GM23338 (cell line): ENCODE measurements around the gene TNPO3. TPM values are rescaled to one million over a fixed set of nuclear protein-coding genes. Genes with fewer than 3 reads are reported as not detected.

Experiments used
- ATAC-seq: fragments of 200-7000 bp; cut with Tn5 transposase; 3 replicates; pipeline ENCODE4 v1.9.1; 2020
- DNase-seq: peaks from one replicate; pipeline ENCODE4 v3.0.0-alpha.2; 2015; ENCODE audit warnings: low spot score
- H2AFZ ChIP-seq: fragments of 200-600 bp; sonication (generic); 2 replicates; pipeline ENCODE4 v1.8.0; 2016; ENCODE audit warnings: antibody characterized with exemption, mild to moderate bottlenecking, moderate library complexity
- H3F3A ChIP-seq: fragments of 200-600 bp; sonication (generic); replicated peaks from 2 replicates; pipeline ENCODE4 v1.8.0; 2017; ENCODE audit warnings: antibody characterized with exemption, mixed run types, low read depth
- H3K27ac ChIP-seq: fragments of 200-600 bp; sonication (generic); 2 replicates; pipeline ENCODE4 v1.6.1; 2016; ENCODE audit warnings: low read depth
- H3K27me3 ChIP-seq: fragments of 200-600 bp; sonication (generic); 2 replicates; pipeline ENCODE4 v1.8.0; 2016; ENCODE audit warnings: mild to moderate bottlenecking, mixed run types, moderate library complexity; ENCODE audit not compliant: insufficient read depth
- H3K36me3 ChIP-seq: fragments of 200-600 bp; sonication (generic); 2 replicates; pipeline ENCODE4 v1.8.0; 2016; ENCODE audit warnings: mild to moderate bottlenecking; ENCODE audit not compliant: insufficient read depth
- H3K4me1 ChIP-seq: fragments of 200-600 bp; sonication (generic); 2 replicates; pipeline ENCODE4 v1.8.0; 2016; ENCODE audit warnings: mild to moderate bottlenecking, moderate library complexity; ENCODE audit not compliant: insufficient read depth
- H3K4me2 ChIP-seq: fragments of 200-600 bp; sonication (generic); 2 replicates; pipeline ENCODE4 v1.7.1; 2017; ENCODE audit warnings: mixed run types
- H3K4me3 ChIP-seq: fragments of 200-600 bp; sonication (generic); 2 replicates; pipeline ENCODE4 v1.6.1; 2016; ENCODE audit warnings: mixed run types
- H3K79me2 ChIP-seq: fragments of 200-600 bp; sonication (generic); replicated peaks from 2 replicates; pipeline ENCODE4 v1.8.0; 2017; ENCODE audit warnings: mild to moderate bottlenecking; ENCODE audit not compliant: insufficient read depth
- H3K9me2 ChIP-seq: fragments of 200-600 bp; sonication (generic); 2 replicates; pipeline ENCODE4 v1.8.0; 2017; ENCODE audit not compliant: insufficient read depth
- H4K20me1 ChIP-seq: fragments of 200-600 bp; sonication (generic); replicated peaks from 2 replicates; pipeline ENCODE4 v1.8.0; 2017; ENCODE audit warnings: mild to moderate bottlenecking; ENCODE audit not compliant: insufficient read depth
- H3K27ac Mint-ChIP-seq: 2 replicates; pipeline ENCODE4 v1.8.0; 2020; ENCODE audit warnings: inconsistent platforms, mild to moderate bottlenecking, moderate library complexity, mixed read lengths
- H3K27me3 Mint-ChIP-seq: 3 replicates; pipeline ENCODE4 v1.8.0; 2022; ENCODE audit warnings: low read depth, mild to moderate bottlenecking, moderate library complexity, mixed read lengths, inconsistent platforms; ENCODE audit not compliant: insufficient read depth, poor library complexity
- H3K36me3 Mint-ChIP-seq: 3 replicates; pipeline ENCODE4 v1.8.0; 2021; ENCODE audit warnings: low read depth, mild to moderate bottlenecking, inconsistent platforms, moderate library complexity, mixed read lengths
- H3K4me1 Mint-ChIP-seq: 3 replicates; pipeline ENCODE4 v1.8.0; 2020; ENCODE audit warnings: mild to moderate bottlenecking, inconsistent platforms, mixed read lengths
- H3K4me3 Mint-ChIP-seq: 3 replicates; pipeline ENCODE4 v1.8.0; 2021; ENCODE audit warnings: moderate library complexity, mild to moderate bottlenecking, inconsistent platforms, mixed read lengths
- H3K9me3 Mint-ChIP-seq: 3 replicates; pipeline ENCODE4 v1.8.0; 2020; ENCODE audit warnings: moderate library complexity, mild to moderate bottlenecking, inconsistent platforms, mixed read lengths
- CREB1 ChIP-seq: fragments of 250-450 bp; sonication (Bioruptor Pico); IDR thresholded peaks from 2 replicates; pipeline ENCODE4 v1.5.0; 2020; ENCODE audit warnings: low read depth, mild to moderate bottlenecking, moderate library complexity
- ETS1 ChIP-seq: IDR thresholded peaks from 2 replicates; pipeline ENCODE4 v1.6.1; 2016; ENCODE audit warnings: antibody characterized with exemption
- EZH2 ChIP-seq: fragments of 200-600 bp; sonication (generic); IDR thresholded peaks from one replicate; pipeline ENCODE4 v1.8.0; 2017; ENCODE audit warnings: antibody characterized with exemption, mild to moderate bottlenecking, low read depth; ENCODE audit not compliant: unreplicated experiment
- EZH2phosphoT487 ChIP-seq: fragments of 200-600 bp; sonication (generic); IDR thresholded peaks from one replicate; pipeline ENCODE4 v1.8.1; 2018; ENCODE audit warnings: antibody characterized with exemption; ENCODE audit not compliant: unreplicated experiment
- JUNB ChIP-seq: IDR thresholded peaks from one replicate; pipeline ENCODE4 v1.6.1; 2016; ENCODE audit warnings: antibody characterized with exemption; ENCODE audit not compliant: unreplicated experiment
- NANOG ChIP-seq: IDR thresholded peaks from 2 replicates; pipeline ENCODE4 v1.6.1; 2016; ENCODE audit warnings: antibody characterized with exemption, borderline replicate concordance
- POLR2AphosphoS5 ChIP-seq: IDR thresholded peaks from 2 replicates; pipeline ENCODE4 v1.6.1; 2016; ENCODE audit warnings: antibody characterized with exemption, low read depth
- REST ChIP-seq: IDR thresholded peaks from one replicate; pipeline ENCODE4 v1.6.1; 2018; ENCODE audit warnings: antibody characterized with exemption; ENCODE audit not compliant: unreplicated experiment
- STAT1 ChIP-seq: IDR thresholded peaks from one replicate; pipeline ENCODE4 v1.6.1; 2016; ENCODE audit warnings: antibody characterized with exemption; ENCODE audit not compliant: unreplicated experiment
- ZNF114 ChIP-seq: fragments of 250-450 bp; sonication (Bioruptor Pico); IDR thresholded peaks from 2 replicates; pipeline ENCODE4 v1.5.0; 2020; ENCODE audit warnings: mild to moderate bottlenecking, moderate library complexity
- ZNF331 ChIP-seq: fragments of 250-450 bp; sonication (Bioruptor Pico); IDR thresholded peaks from 2 replicates; pipeline ENCODE4 v1.5.0; 2020; ENCODE audit warnings: low read depth, mild to moderate bottlenecking, moderate library complexity
- ZNF462 ChIP-seq: fragments of 250-450 bp; sonication (Bioruptor Pico); IDR thresholded peaks from 2 replicates; pipeline ENCODE4 v1.5.0; 2020; ENCODE audit warnings: mild to moderate bottlenecking, moderate library complexity
- polyA plus RNA-seq: library from polyadenylated mRNA; unstranded; fragments of >200 nt; fragmentation: Nextera tagmentation; extraction: Ambion mirVana; gene quantifications from 2 replicates; pipeline ENCODE4 v1.2.1, GENCODE V29; 2016
- total RNA-seq: library from RNA; depleted of rRNA; stranded (reverse); fragments of >200 nt; shearing (Covaris generic); gene quantifications from 2 replicates; pipeline ENCODE4 v1.2.3, GENCODE V29; 2014
- TF ChIP-seq, protein P1 (sequence below), 2 experiments: fragments of 200-600 bp in 1 of 2; sonication (generic) in 1 of 2; conservative IDR thresholded peaks; 2 replicates each; pipeline versions ENCODE4 v1.5.1 to v1.6.1; 2016 to 2017; ENCODE audit warnings: antibody characterized with exemption in 2 of 2, low read depth in 2 of 2, mild to moderate bottlenecking in 2 of 2, moderate library complexity in 1 of 2

Gene TNPO3
- total and polyA plus RNA-seq, 2 experiments from 2014 or later: 38.2 to 127 TPM

DNA sequence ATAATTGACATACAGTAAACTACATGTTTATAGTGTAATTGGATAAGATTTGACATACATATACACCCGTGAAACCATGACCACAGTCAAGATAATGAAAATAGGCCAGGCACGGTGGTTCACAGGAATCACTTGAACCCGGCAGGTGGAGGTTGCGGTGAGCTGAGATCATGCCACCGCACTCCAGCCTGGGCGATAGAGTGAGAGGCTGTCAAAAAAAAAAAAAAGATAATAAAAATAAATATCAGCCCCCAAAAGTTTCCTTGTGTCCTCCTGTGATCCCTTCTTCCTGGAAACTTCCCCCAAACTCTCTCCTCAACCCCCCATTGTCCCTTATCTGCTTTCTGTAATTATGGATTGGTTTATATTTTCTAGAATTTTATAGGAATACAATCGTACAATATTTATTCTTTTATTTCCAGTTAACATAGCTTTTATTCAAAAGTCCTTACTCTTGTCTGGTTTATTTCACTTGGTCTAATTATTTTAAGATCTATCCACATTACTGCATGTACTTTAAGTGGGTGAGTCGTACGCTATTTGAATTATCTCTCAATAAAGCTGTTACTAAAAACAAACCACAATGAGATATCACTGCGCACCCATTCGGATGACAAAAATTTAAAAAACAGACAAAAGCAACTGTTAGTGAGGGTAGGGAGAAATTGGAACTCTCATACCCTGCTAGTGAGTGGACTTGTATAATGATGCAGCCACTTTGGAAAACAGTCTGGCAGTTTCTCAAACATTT lies 30.1 kb upstream of the TNPO3 start:
- Histone ChIP-seq H2AFZ (no peak overlapping the region), H4K20me1 (no peaks in the 10 kb centered on the region), H3K4me3 (no peak overlapping the region), H3K9me2 (no peaks in the 10 kb centered on the region), H3K27ac (no peak overlapping the region), H3F3A (no peaks in the 10 kb centered on the region; the same call in 1 of the 2 replicates), H3K4me1 (no peaks in the 10 kb centered on the region), H3K79me2 (no peaks in the 10 kb centered on the region), H3K27me3 (no peaks in the 10 kb centered on the region), H3K36me3 (no peaks in the 10 kb centered on the region), H3K4me2 (no peak overlapping the region)
- peaks cover under 1% of the 10 kb centered on the region for H3K27me3 Mint-ChIP-seq
- no peak overlapping the region for H3K4me3 Mint-ChIP-seq
- DNase-seq (no peak), ATAC-seq (no peak)
- no peaks in the 10 kb centered on the region for H3K4me1 Mint-ChIP-seq
- H3K9me3 Mint-ChIP-seq: peaks cover 3% of the 10 kb centered on the region; the same call in 1 of the 3 replicates
- TF ChIP-seq CREB1 (CRISPR knock-in tag) (no peak), NANOG (no peak), POLR2AphosphoS5 (no peak), JUNB (no peak), REST (no peak), ZNF331 (CRISPR knock-in tag) (no peak), ETS1 (no peak), STAT1 (no peak), ZNF462 (CRISPR knock-in tag) (no peak), EZH2 (no peak), EZH2phosphoT487 (no peak), ZNF114 (CRISPR knock-in tag) (no peak)
- TF ChIP-seq, protein P1, sequence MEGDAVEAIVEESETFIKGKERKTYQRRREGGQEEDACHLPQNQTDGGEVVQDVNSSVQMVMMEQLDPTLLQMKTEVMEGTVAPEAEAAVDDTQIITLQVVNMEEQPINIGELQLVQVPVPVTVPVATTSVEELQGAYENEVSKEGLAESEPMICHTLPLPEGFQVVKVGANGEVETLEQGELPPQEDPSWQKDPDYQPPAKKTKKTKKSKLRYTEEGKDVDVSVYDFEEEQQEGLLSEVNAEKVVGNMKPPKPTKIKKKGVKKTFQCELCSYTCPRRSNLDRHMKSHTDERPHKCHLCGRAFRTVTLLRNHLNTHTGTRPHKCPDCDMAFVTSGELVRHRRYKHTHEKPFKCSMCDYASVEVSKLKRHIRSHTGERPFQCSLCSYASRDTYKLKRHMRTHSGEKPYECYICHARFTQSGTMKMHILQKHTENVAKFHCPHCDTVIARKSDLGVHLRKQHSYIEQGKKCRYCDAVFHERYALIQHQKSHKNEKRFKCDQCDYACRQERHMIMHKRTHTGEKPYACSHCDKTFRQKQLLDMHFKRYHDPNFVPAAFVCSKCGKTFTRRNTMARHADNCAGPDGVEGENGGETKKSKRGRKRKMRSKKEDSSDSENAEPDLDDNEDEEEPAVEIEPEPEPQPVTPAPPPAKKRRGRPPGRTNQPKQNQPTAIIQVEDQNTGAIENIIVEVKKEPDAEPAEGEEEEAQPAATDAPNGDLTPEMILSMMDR (conservative IDR thresholded peaks at IDR 0.05; ENCODE audit: low read depth in 2 of 2): no peak
- H3K36me3 Mint-ChIP-seq: no peaks in the 10 kb centered on the region
- no peak overlapping the region for H3K27ac Mint-ChIP-seq
